ENCODE results near the gene SAPCD1.
"Not testable (repeated sequence)": the region's sequence is repeated elsewhere in the genome, so short reads cannot be mapped to it uniquely, and the experiment has no call there.

Gene SAPCD1

GRCh38 chr6:31779908-31780307 lies 17.5 kb downstream of the SAPCD1 start:
- no peak for DNase-seq

- no peak for DNase-seq
Measured at GRCh38 chr6:31780507-31781243, 18.2 kb downstream of the SAPCD1 start.

- no peak for DNase-seq
Measured at GRCh38 chr6:31781244-31782125, 19.0 kb downstream of the SAPCD1 start.

GRCh38 chr6:31782126-31782855 lies 19.8 kb downstream of the SAPCD1 start:
- DNase-seq, result no peak

GRCh38 chr6:31784098-31784925 lies 21.9 kb downstream of the SAPCD1 start:
- DNase-seq, result no peak

- no peak for DNase-seq
Measured at GRCh38 chr6:31785475-31785874, 23.0 kb downstream of the SAPCD1 start.

- peak; percentile 64 for DNase-seq
Measured at GRCh38 chr6:31791324-31792089, 29.1 kb downstream of the SAPCD1 start.

GRCh38 chr6:31792090-31792374 lies 29.6 kb downstream of the SAPCD1 start:
- DNase-seq, result no peak

GRCh38 chr6:31792761-31793171 lies 30.3 kb downstream of the SAPCD1 start:
- DNase-seq, result no peak

GRCh38 chr6:31793927-31794245 lies 31.4 kb downstream of the SAPCD1 start:
- not testable (repeated sequence) for DNase-seq

GRCh38 chr6:31794294-31794865 lies 31.9 kb downstream of the SAPCD1 start:
- DNase-seq, result no peak

GRCh38 chr6:31794866-31795615 lies 32.6 kb downstream of the SAPCD1 start:
- no peak for DNase-seq

GRCh38 chr6:31795616-31796298 lies 33.3 kb downstream of the SAPCD1 start, which contains the start of gene VARS1:
TSS of gene VARS1 (minus strand) at chr6:31795752. CDS start at chr6:31795217, 535 bp downstream.
- peak; percentile 95 for DNase-seq

- no peak for DNase-seq
Measured at GRCh38 chr6:31796993-31797385, 34.5 kb downstream of the SAPCD1 start.

- DNase-seq, result no peak
Measured at GRCh38 chr6:31797588-31797987, 35.1 kb downstream of the SAPCD1 start.

- no peak for DNase-seq
Measured at GRCh38 chr6:31799781-31800180, 37.3 kb downstream of the SAPCD1 start.

GRCh38 chr6:31801031-31801927 lies 38.8 kb downstream of the SAPCD1 start:
- not testable (repeated sequence) for DNase-seq

GRCh38 chr6:31805939-31806469 lies 43.5 kb downstream of the SAPCD1 start:
- DNase-seq, result no peak
